GM12878 (cell line): ENCODE results near the gene ALDH18A1. TPM values are rescaled to one million over a fixed set of nuclear protein-coding genes. Genes with fewer than 3 reads are reported as not detected.

Source experiments
- ATAC-seq: fragments of 200-7000 bp; cut with Tn5 transposase; 3 replicates; pipeline ENCODE4 v1.9.1; 2020; ENCODE audit warnings: mild to moderate bottlenecking, moderate library complexity
- BruUV-seq: library from RNA; stranded (reverse); fragments of 400-500 nt; replicated peaks from 2 replicates; lab custom pipeline; 2021; lab: Mats Ljungman, UMichigan
- CTCF ChIA-PET: fragments of 300-600 bp; sonication (Branson Sonifier 250); formaldehyde crosslinking; extraction: SDS; loops from one replicate; lab custom pipeline; 2021; ENCODE audit warnings: inconsistent platforms; lab: Yijun Ruan, JAX
- POLR2A ChIA-PET: fragments of 350-600 bp; formaldehyde crosslinking; extraction: SDS; loops from one replicate; lab custom pipeline; 2021; ENCODE audit warnings: inconsistent platforms; lab: Charles Lee
- RAD21 ChIA-PET: fragments of 300-600 bp; sonication (Branson Sonifier 250); formaldehyde crosslinking; loops from one replicate; lab custom pipeline; 2023; ENCODE audit warnings: antibody characterized with exemption; ENCODE audit not compliant: unreplicated experiment; lab: Charles Lee
- SMC1A ChIA-PET: fragments of 300-600 bp; sonication (Branson Sonifier 250); formaldehyde crosslinking; loops from one replicate; lab custom pipeline; 2023; ENCODE audit not compliant: unreplicated experiment, uncharacterized antibody; lab: Charles Lee
- DNase-seq: peaks from one replicate; pipeline ENCODE4 v3.0.0-alpha.2; 2011; ENCODE audit warnings: low read depth, low spot score
- FAIRE-seq: peaks from 3 replicates; lab custom pipeline; 2011; peaks lifted over from hg19 to GRCh38; lab: Jason Lieb, UNC
- H2AFZ ChIP-seq: 2 replicates; pipeline ENCODE4 v1.6.0; 2011; ENCODE audit warnings: low read depth, low read length, control low read depth; ENCODE audit not compliant: control insufficient read depth
- H3K27ac ChIP-seq: 2 replicates; pipeline ENCODE4 v1.5.1; 2011; ENCODE audit warnings: control low read depth; ENCODE audit not compliant: control insufficient read depth, insufficient read depth
- H3K27me3 ChIP-seq, 2 experiments: replicated peaks in 1 of 2; 2 replicates each; pipeline versions ENCODE4 v1.6.0 to v1.6.1; 2011; ENCODE audit warnings: low read length in 1 of 2; ENCODE audit not compliant: control insufficient read depth in 2 of 2, insufficient read depth in 2 of 2
- H3K36me3 ChIP-seq, 2 experiments: 2 replicates each; pipeline ENCODE4 v1.5.1; 2011; ENCODE audit warnings: low read length in 1 of 2; ENCODE audit not compliant: control insufficient read depth in 2 of 2, insufficient read depth in 2 of 2
- H3K4me1 ChIP-seq: 2 replicates; pipeline ENCODE4 v1.6.1; 2011; ENCODE audit warnings: mild to moderate bottlenecking, low read length, moderate library complexity, mixed read lengths; ENCODE audit not compliant: control insufficient read depth, insufficient read depth
- H3K4me2 ChIP-seq: 2 replicates; pipeline ENCODE4 v1.6.0; 2011; ENCODE audit warnings: control low read depth; ENCODE audit not compliant: control insufficient read depth, insufficient read depth
- H3K4me3 ChIP-seq: fragments of 200-600 bp; sonication (generic); 2 replicates; pipeline ENCODE4 v1.5.1; 2016
- H3K79me2 ChIP-seq: 2 replicates; pipeline ENCODE4 v1.6.0; 2011; ENCODE audit warnings: low read length; ENCODE audit not compliant: control insufficient read depth, insufficient read depth
- H3K9ac ChIP-seq: 2 replicates; pipeline ENCODE4 v1.8.0; 2011; ENCODE audit warnings: low read length, control low read depth, mixed read lengths; ENCODE audit not compliant: control insufficient read depth, insufficient read depth
- H3K9me3 ChIP-seq: replicated peaks from 3 replicates; pipeline ENCODE4 v1.5.1; 2011; ENCODE audit warnings: mild to moderate bottlenecking, low read length; ENCODE audit not compliant: control insufficient read depth, insufficient read depth
- H4K20me1 ChIP-seq: 2 replicates; pipeline ENCODE4 v1.6.0; 2011; ENCODE audit not compliant: control insufficient read depth, insufficient read depth
- CHD4 ChIP-seq: fragments of 200-600 bp; sonication (generic); IDR thresholded peaks from 2 replicates; pipeline ENCODE4 v1.6.1; 2016; ENCODE audit warnings: mild to moderate bottlenecking
- LARP7 ChIP-seq: fragments of 450-650 bp; IDR thresholded peaks from 2 replicates; pipeline ENCODE4 v1.6.1; 2017; ENCODE audit warnings: mild to moderate bottlenecking
- NFIC ChIP-seq: IDR thresholded peaks from 2 replicates; pipeline ENCODE4 v1.6.1; 2012; ENCODE audit warnings: low read depth, mild to moderate bottlenecking, inconsistent platforms, low read length, moderate library complexity
- NFXL1 ChIP-seq: fragments of 450-650 bp; IDR thresholded peaks from 2 replicates; pipeline ENCODE4 v1.6.1; 2017; ENCODE audit warnings: antibody characterized with exemption, mild to moderate bottlenecking, borderline replicate concordance
- POU2F2 ChIP-seq: IDR thresholded peaks from 3 replicates; pipeline ENCODE4 v1.6.1; 2011; ENCODE audit warnings: low read depth, mild to moderate bottlenecking, low read length, borderline replicate concordance
- RBBP5 ChIP-seq: fragments of 200-600 bp; sonication (generic); conservative IDR thresholded peaks from 2 replicates; pipeline ENCODE4 v1.6.1; 2016
- RCOR1 ChIP-seq: conservative IDR thresholded peaks from 2 replicates; pipeline ENCODE4 v1.6.1; 2012; ENCODE audit warnings: low read depth, low read length, improper control_type of control experiment
- RELB ChIP-seq: fragments of 450-650 bp; IDR thresholded peaks from 2 replicates; pipeline ENCODE4 v1.6.1; 2017; ENCODE audit warnings: low read depth, mild to moderate bottlenecking, moderate library complexity
- SREBF2 ChIP-seq: IDR thresholded peaks from 2 replicates; pipeline ENCODE4 v1.6.1; 2012; ENCODE audit warnings: mild to moderate bottlenecking, low read length
- ZNF687 ChIP-seq: fragments of 450-650 bp; IDR thresholded peaks from 2 replicates; pipeline ENCODE4 v1.6.1; 2017; ENCODE audit warnings: mild to moderate bottlenecking, moderate library complexity
- WGBS: methylation state at CpG from one replicate; pipeline ENCODE4 v1.1.6; 2016; ENCODE audit warnings: low lambda C conversion rate; ENCODE audit not compliant: insufficient replicate concordance, insufficient coverage; ENCODE audit errors: missing lambda C conversion rate; 5-methylcytosine and 5-hydroxymethylcytosine counted together
- in situ Hi-C: fragments of 300-500 bp; cut with MboI; formaldehyde crosslinking; loops from 9 replicates; pipeline ENCODE4 v1.14.3; 2018; ENCODE audit warnings: mixed read lengths
- intact Hi-C: fragments of 100-400 bp; cut with micrococcal nuclease; formaldehyde crosslinking; loops from one replicate; pipeline ENCODE4 v1.14.2; 2022; ENCODE audit not compliant: unreplicated experiment
- polyA plus RNA-seq, 11 experiments: library from polyadenylated mRNA; depleted of rRNA in 4 of 11; unstranded in 6 of 11; stranded (reverse) in 5 of 11; fragments of >200 nt; fragmentation: Nextera tagmentation in 4 of 11; fragmentation: Illumina TruSeq in 1 of 11; extraction: Ambion mirVana in 4 of 11; extraction: Trizol in 1 of 11; gene quantifications; 1 replicate in 1 of 11; 2 replicates in 10 of 11; pipeline versions ENCODE4 v1.2.1 to v1.2.3, GENCODE V29; 2011 to 2016; ENCODE audit warnings: inconsistent platforms in 2 of 11, missing spikeins in 2 of 11, low read depth in 1 of 11
- total RNA-seq, 4 experiments: library from RNA; depleted of rRNA in 3 of 4; stranded (reverse); fragments of >200 nt in 3 of 4; fragmentation: Illumina TruSeq in 1 of 4; extraction: Trizol in 1 of 4; gene quantifications; 2 replicates each; pipeline versions ENCODE4 v1.2.1 to v1.2.3, GENCODE V29; 2013 to 2021

The ALDH18A1 gene
- total and polyA plus RNA-seq, 10 of the 15 experiments (the other 5 are each of a cell fraction or from before 2014, with no cell fraction given): 24.3 to 118 (median 99.3) TPM

GRCh38 chr10:95644901-95645300 is 11.6 kb downstream of the ALDH18A1 start:
- no peak for TF ChIP-seq CHD4
- TF ChIP-seq RELB: no peak
- no peak for TF ChIP-seq ZNF687
- no peak for TF ChIP-seq SREBF2
- TF ChIP-seq RCOR1: no peak
- no peak for TF ChIP-seq LARP7
- no peak for TF ChIP-seq NFXL1
- no peak for TF ChIP-seq POU2F2
- TF ChIP-seq RBBP5: no peak
- TF ChIP-seq NFIC: no peak
- Histone ChIP-seq H3K4me1 (no peaks in the 10 kb centered on the region; the same call in 1 of the 2 replicates), H3K9ac (no peak overlapping the region), H3K9me3 (no peaks in the 10 kb centered on the region), H2AFZ (no peak overlapping the region), H3K36me3 (peaks cover 19 to 42% of the 10 kb centered on the region in 2 experiments), H3K27ac (no peak overlapping the region), H3K4me3 (no peak overlapping the region), H3K27me3 (no peaks in the 10 kb centered on the region), H4K20me1 (no peaks in the 10 kb centered on the region; the same call in 1 of the 2 replicates), H3K4me2 (no peak overlapping the region), H3K79me2 (no peaks in the 10 kb centered on the region; the same call in none of the 2 replicates)
- no peak for DNase-seq
- FAIRE-seq: no peak
- no TSS peak for BruUV-seq
- RAD21 ChIA-PET: no interaction called here
- intact Hi-C loops (no loop called here), in situ Hi-C loops (no loop called here)
- 52% methylated on average over 1 of the region's 1 CpG for WGBS
- CTCF ChIA-PET: no interaction called here
- no peak for ATAC-seq
- POLR2A ChIA-PET: no interaction called here
- SMC1A ChIA-PET: no interaction called here
